LNCAP (cell line): ENCODE results near the gene CORT.

Source experiments
- TF ChIP-seq, protein P1 (sequence below): fragments of 450-650 bp; IDR thresholded peaks from 2 replicates; pipeline ENCODE4 v1.5.1; 2017; ENCODE audit warnings: mild to moderate bottlenecking

The CORT gene

GRCh38 chr1:10467078-10467477, 17.2 kb downstream of the CORT start:
- TF ChIP-seq, protein P1, sequence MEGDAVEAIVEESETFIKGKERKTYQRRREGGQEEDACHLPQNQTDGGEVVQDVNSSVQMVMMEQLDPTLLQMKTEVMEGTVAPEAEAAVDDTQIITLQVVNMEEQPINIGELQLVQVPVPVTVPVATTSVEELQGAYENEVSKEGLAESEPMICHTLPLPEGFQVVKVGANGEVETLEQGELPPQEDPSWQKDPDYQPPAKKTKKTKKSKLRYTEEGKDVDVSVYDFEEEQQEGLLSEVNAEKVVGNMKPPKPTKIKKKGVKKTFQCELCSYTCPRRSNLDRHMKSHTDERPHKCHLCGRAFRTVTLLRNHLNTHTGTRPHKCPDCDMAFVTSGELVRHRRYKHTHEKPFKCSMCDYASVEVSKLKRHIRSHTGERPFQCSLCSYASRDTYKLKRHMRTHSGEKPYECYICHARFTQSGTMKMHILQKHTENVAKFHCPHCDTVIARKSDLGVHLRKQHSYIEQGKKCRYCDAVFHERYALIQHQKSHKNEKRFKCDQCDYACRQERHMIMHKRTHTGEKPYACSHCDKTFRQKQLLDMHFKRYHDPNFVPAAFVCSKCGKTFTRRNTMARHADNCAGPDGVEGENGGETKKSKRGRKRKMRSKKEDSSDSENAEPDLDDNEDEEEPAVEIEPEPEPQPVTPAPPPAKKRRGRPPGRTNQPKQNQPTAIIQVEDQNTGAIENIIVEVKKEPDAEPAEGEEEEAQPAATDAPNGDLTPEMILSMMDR: no peak

DNA sequence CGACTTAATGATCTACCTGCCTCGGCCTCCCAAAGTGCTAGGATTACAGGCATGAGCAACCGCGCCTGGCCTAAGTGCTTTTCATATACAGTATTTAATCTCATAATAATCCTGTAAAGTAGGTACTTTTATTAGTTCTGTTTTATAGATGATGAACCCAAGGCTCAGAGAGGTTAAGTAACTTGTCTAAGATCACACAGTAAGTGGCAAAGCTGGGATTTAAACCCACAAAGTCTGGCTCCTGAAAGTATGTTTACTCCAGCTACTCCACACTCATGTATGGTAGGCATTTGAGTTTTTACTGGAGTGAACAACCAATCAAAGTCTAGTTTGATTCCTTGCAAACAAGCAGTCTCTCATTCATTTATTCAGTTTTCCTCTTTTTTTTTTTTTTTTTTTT, 20.2 kb downstream of the CORT start:
- TF ChIP-seq, protein P1: no peak

DNA sequence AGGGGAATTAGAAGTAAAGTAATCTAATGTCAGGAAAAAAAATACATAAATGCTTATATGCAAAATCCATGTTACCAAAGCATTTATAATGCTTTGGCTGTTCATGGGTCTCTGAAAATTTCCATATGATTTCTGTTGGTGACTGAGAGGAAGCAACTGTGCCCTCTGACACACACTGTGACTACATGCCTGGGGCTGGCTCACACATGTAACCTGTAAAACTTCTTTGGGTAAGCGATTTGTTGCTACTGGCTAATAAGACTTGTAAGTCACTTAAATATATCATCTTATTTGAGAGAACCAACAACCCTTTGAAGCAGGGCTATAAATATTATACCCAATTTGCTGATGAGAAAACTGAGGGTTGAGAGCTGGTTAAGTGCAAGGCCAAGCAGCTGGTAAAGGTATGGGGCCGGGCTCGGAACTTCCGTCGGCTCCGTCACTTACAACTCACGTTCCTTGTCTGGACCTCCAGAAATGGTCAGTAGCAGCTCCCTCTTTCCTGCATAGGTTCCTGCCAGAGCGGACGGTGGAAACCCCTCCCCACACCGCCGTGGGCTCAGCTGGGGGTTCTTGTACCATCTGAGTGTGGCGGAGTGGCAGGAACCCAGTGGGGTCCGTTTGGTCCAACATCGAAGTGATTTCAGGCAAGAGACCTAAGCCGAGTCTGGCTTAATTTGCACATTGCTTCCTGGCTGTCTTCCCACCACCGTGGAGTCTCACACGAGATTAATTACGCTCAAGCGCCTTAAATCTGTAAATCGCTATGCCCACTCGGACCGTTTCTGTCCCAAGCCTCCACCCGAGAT, 21.8 kb downstream of the CORT start:
- TF ChIP-seq, protein P1: no peak

DNA sequence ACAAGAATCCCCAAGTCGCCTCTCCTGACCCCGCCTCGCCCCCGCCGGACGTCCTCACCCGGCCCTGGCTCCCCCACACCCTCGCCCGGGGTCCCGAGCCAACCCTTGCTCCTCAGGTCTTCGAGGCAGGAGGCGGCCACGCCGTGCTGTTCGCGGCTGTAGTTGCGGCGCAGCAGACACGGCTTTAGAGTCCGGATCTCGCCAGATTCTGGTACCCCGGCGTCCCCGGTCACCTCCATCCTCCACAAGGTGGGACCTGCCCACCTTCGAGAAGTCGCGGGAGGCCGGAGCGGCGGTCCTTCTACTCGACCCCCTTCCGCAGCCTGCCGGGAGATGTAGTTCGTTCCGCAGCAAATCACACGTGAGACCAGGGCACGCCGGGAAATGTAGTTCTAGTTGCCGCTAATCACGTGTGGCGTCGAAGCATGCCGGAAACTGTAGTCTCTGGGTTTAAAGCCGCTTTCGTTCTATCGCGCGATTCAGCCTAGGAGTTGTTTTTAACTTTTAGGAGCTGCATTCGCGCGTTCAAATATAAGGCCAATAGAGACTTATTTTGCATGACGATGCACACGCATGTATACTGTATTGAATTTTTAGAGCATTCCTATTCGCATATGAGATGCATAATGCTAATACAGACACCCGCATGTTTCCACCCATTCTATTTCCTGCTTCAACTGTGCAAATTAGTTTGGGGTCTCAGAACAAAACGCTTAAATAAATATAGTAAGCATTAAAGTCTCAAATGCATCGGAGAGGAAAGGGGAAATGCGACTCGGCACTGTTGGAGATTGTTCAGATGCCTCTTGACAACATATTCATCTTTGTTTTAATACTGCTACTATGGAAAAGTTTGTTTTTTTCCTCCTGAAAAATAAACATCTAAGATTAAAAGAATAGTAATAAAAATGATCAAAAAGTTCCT, 22.7 kb downstream of the CORT start, which contains the start of gene DFFA:
TSS of gene DFFA (minus strand) at position 310 of the 925 bp plus-strand sequence. CDS start at position 239, 71 bp downstream.
- TF ChIP-seq, protein P1: no peak

DNA sequence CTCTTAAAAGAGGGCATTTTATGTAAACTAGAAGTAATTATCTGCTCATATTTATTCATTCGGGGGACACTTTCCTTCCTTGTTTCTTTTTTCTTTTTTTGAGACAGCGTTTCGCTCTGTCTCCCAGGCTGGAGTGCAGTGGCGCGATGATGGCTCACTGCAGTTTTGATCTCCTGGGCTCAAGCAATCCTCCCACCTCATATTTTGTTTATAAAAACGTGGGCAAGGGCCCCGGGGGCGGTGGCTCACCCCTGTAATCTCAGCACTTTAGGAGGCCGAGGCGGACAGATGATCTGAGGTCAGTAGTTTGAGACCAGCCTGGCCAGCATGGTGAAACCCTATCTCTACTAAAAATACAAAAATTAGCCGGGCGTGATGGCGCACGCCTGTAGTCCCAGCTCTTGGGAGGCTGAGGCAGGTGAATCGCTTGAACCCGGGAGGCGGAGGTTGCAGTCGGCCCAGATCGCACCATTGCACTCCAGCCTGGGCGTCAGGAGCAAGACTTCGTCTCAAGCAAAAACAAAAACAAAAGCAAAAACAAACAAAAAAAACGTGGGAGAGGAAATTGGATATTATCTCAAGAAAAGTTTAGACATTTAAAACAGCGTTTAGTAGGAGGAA, 23.4 kb downstream of the CORT start:
- TF ChIP-seq, protein P1: no peak

DNA sequence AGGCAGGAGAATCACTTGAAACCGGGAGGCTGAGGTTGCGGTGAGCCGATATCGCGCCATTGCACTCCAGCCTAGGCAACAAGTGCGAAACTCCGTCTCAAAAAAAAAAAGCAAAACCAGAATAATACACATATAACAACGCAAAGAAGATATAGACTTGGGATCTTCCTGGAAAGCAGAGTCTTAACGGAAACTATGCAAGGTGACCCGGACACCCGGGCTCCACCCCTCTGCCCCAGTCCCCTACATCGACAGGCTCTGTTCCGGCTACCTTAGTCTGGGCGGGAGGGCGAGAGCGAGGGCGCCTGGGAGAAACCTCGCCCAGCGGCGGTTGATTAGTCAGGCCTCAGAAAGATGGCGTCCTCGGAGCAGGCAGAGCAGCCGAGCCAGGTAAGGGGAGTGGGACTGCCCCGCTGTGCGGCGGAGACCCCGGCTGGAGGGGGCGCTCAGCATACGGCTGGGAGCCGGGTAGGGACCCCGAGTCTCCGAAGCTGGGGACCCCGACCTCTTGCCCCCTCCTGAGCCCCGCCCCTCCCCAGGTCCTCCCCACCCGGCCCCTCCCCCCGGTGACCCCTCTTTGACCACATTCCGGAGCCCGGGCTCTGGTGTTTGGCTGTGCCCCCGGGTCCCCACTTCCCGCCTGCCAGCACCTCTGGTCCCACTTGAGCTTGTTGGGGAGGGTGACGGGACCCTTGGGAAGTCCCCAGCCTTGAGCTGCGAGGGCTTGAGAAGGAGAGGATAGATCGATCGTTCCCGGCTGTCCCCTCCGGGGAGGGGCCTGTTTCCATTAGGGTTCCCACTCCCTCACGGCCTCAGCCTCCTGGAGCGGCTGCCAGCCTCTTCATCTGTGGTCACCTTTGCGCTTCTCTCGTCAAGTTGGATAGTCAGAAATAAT, 25.0 kb downstream of the CORT start, which contains the start of gene PEX14:
TSS of gene PEX14 (plus strand) at position 338 of the 895 bp plus-strand sequence. CDS start at position 355, 17 bp downstream.
- TF ChIP-seq, protein P1: no peak
